IMR-90 (cell line): ENCODE results near the gene CALCOCO2.

Source experiments
- BHLHE40 ChIP-seq: fragments of 150-350 bp; IDR thresholded peaks from 2 replicates; pipeline ENCODE4 v1.6.1; 2016; ENCODE audit warnings: mild to moderate bottlenecking, low read depth, low read length
- CEBPB ChIP-seq: IDR thresholded peaks from 2 replicates; pipeline ENCODE4 v1.6.1; 2012; ENCODE audit warnings: low read depth, low read length, improper control_type of control experiment
- CTCF ChIP-seq: conservative IDR thresholded peaks from 2 replicates; pipeline ENCODE4 v1.5.1; 2012; ENCODE audit warnings: mild to moderate bottlenecking, low read depth, low read length, improper control_type of control experiment
- MAFK ChIP-seq: IDR thresholded peaks from 2 replicates; pipeline ENCODE4 v1.6.1; 2012; ENCODE audit warnings: low read depth, low read length, improper control_type of control experiment
- RCOR1 ChIP-seq: IDR thresholded peaks from 2 replicates; pipeline ENCODE4 v1.6.1; 2012; ENCODE audit warnings: mild to moderate bottlenecking, low read length, improper control_type of control experiment; ENCODE audit not compliant: insufficient replicate concordance

GRCh38 chr17:48909783-48910182, 78.9 kb downstream of the CALCOCO2 start:
- TF ChIP-seq CTCF (no peak), RCOR1 (no peak), BHLHE40 (no peak), MAFK (no peak), CEBPB (no peak)
